Measurements from ENCODE around the gene PRR15. TPM values are rescaled to one million over a fixed set of nuclear protein-coding genes. Genes with fewer than 3 reads are reported as not detected.

PRR15 gene
- total RNA-seq, 1 donor from 2014 or later: 0.77 TPM

Other genes with a start within 250 kb of the PRR15 start
- 5.2 and 5.5 TPM in 2 replicates for gene WIPF3, start 242.7 kb downstream of the PRR15 start, total RNA-seq (ENCODE audit: low replicate concordance)

All from neural progenitor cell (in vitro differentiated cells).